ENCODE data around the gene MIA. TPM values are rescaled to one million over a fixed set of nuclear protein-coding genes. Genes with fewer than 3 reads are reported as not detected.
"Not testable (repeated sequence)": the region's sequence is repeated elsewhere in the genome, so short reads cannot be mapped to it uniquely, and the experiment has no call there.

MIA gene
- polyA plus RNA-seq, 1 donor from 2014 or later: 1.8 TPM

GRCh38 chr19:40783711-40784110 is 8.4 kb downstream of the MIA start:
- Histone ChIP-seq H2AFZ (ENCODE audit: low read depth, low read length) (no peak overlapping the region), H3K79me2 (replicated peaks; ENCODE audit: insufficient read depth, low read length) (no peaks in the 10 kb centered on the region), H3K9me3 (ENCODE audit: low read length) (no peaks in the 10 kb centered on the region), H3K9ac (ENCODE audit: low read length) (no peak overlapping the region), H3K27ac (ENCODE audit: low read length) (no peak overlapping the region), H4K20me1 (ENCODE audit: insufficient read depth) (no peaks in the 10 kb centered on the region), H3K27me3 (ENCODE audit: insufficient read depth, low read depth, low read length) (no peaks in the 10 kb centered on the region), H3K4me2 (ENCODE audit: low read length) (no peak overlapping the region), H3K36me3 (ENCODE audit: insufficient read depth, low read length) (no peaks in the 10 kb centered on the region), H3K9me2 (ENCODE audit: insufficient read depth, low read length) (no peaks in the 10 kb centered on the region), H3F3A (ENCODE audit: insufficient read depth, low read length, poor library complexity, severe bottlenecking) (no peaks in the 10 kb centered on the region), H3K4me3 (ENCODE audit: low read length) (no peak overlapping the region)
- TF ChIP-seq POLR2AphosphoS5 (IDR thresholded peaks at IDR 0.05): no peak
- TF ChIP-seq EZH2 (IDR thresholded peaks at IDR 0.05; ENCODE audit: borderline replicate concordance, insufficient read depth, low read length, poor library complexity, severe bottlenecking): no peak
- no peak for TF ChIP-seq REST (IDR thresholded peaks at IDR 0.05; ENCODE audit: borderline replicate concordance)
- TF ChIP-seq MXI1 (conservative IDR thresholded peaks at IDR 0.05; ENCODE audit: poor library complexity, severe bottlenecking): no peak
- no peak for TF ChIP-seq CTCF (IDR thresholded peaks at IDR 0.05; ENCODE audit: poor library complexity, severe bottlenecking)
- no peak for TF ChIP-seq RAD21 (conservative IDR thresholded peaks at IDR 0.05)
- TF ChIP-seq SMC3 (conservative IDR thresholded peaks at IDR 0.05; ENCODE audit: poor library complexity): no peak
- no peak for TF ChIP-seq TAF1 (IDR thresholded peaks at IDR 0.05; ENCODE audit: low read depth)
- no peak for TF ChIP-seq EP300 (conservative IDR thresholded peaks at IDR 0.05; ENCODE audit: poor library complexity, severe bottlenecking)

GRCh38 chr19:40784146-40784545 is 8.8 kb downstream of the MIA start:
- not testable (repeated sequence) for H3K79me2 ChIP-seq (replicated peaks; ENCODE audit: insufficient read depth, low read length); H3K36me3 ChIP-seq (ENCODE audit: insufficient read depth, low read length); H3K4me3 ChIP-seq (ENCODE audit: low read length); H3K9ac ChIP-seq (ENCODE audit: low read length); H3F3A ChIP-seq (ENCODE audit: insufficient read depth, low read length, poor library complexity, severe bottlenecking); H3K27ac ChIP-seq (ENCODE audit: low read length); H3K9me3 ChIP-seq (ENCODE audit: low read length); H3K9me2 ChIP-seq (ENCODE audit: insufficient read depth, low read length); H4K20me1 ChIP-seq (ENCODE audit: insufficient read depth); H2AFZ ChIP-seq (ENCODE audit: low read depth, low read length); H3K4me2 ChIP-seq (ENCODE audit: low read length); H3K27me3 ChIP-seq (ENCODE audit: insufficient read depth, low read depth, low read length)

GRCh38 chr19:40785526-40785925 is 10.2 kb downstream of the MIA start:
- no peak overlapping the region for H3K4me3 ChIP-seq (ENCODE audit: low read length)
- no peak overlapping the region for H3K4me2 ChIP-seq (ENCODE audit: low read length)
- no peaks in the 10 kb centered on the region for H3K9me3 ChIP-seq (ENCODE audit: low read length)
- H3K9ac ChIP-seq (ENCODE audit: low read length): no peak overlapping the region
- no peak overlapping the region for H3K27ac ChIP-seq (ENCODE audit: low read length)
- H3K79me2 ChIP-seq (replicated peaks; ENCODE audit: insufficient read depth, low read length): no peaks in the 10 kb centered on the region
- H3K9me2 ChIP-seq (ENCODE audit: insufficient read depth, low read length): no peaks in the 10 kb centered on the region
- no peaks in the 10 kb centered on the region for H4K20me1 ChIP-seq (ENCODE audit: insufficient read depth)
- H3K27me3 ChIP-seq (ENCODE audit: insufficient read depth, low read depth, low read length): no peaks in the 10 kb centered on the region
- H3F3A ChIP-seq (ENCODE audit: insufficient read depth, low read length, poor library complexity, severe bottlenecking): no peaks in the 10 kb centered on the region
- no peak for TF ChIP-seq REST (IDR thresholded peaks at IDR 0.05; ENCODE audit: borderline replicate concordance)
- TF ChIP-seq TAF1 (IDR thresholded peaks at IDR 0.05; ENCODE audit: low read depth): no peak
- no peak for TF ChIP-seq EP300 (conservative IDR thresholded peaks at IDR 0.05; ENCODE audit: poor library complexity, severe bottlenecking)
- no peak for TF ChIP-seq EZH2 (IDR thresholded peaks at IDR 0.05; ENCODE audit: borderline replicate concordance, insufficient read depth, low read length, poor library complexity, severe bottlenecking)
- TF ChIP-seq RAD21 (conservative IDR thresholded peaks at IDR 0.05): no peak
- TF ChIP-seq CTCF (IDR thresholded peaks at IDR 0.05; ENCODE audit: poor library complexity, severe bottlenecking): no peak
- no peak for TF ChIP-seq MXI1 (conservative IDR thresholded peaks at IDR 0.05; ENCODE audit: poor library complexity, severe bottlenecking)
- TF ChIP-seq SMC3 (conservative IDR thresholded peaks at IDR 0.05; ENCODE audit: poor library complexity): no peak
- no peak for TF ChIP-seq POLR2AphosphoS5 (IDR thresholded peaks at IDR 0.05)
- no peaks in the 10 kb centered on the region for H3K36me3 ChIP-seq (ENCODE audit: insufficient read depth, low read length)
- no peak overlapping the region for H2AFZ ChIP-seq (ENCODE audit: low read depth, low read length)
